Mononuclear cell (primary cell): ENCODE data around the gene PRKCA. TPM values are rescaled to one million over a fixed set of nuclear protein-coding genes. Genes with fewer than 3 reads are reported as not detected.
"Not testable (repeated sequence)": the region's sequence is repeated elsewhere in the genome, so short reads cannot be mapped to it uniquely, and the experiment has no call there.

Experiments used
- H3K27me3 ChIP-seq: 2 replicates; pipeline ENCODE4 v1.6.0; 2011; ENCODE audit warnings: low read length, control low read depth; ENCODE audit not compliant: insufficient read depth
- H3K4me1 ChIP-seq: 2 replicates; pipeline ENCODE4 v1.5.1; 2011; ENCODE audit warnings: mild to moderate bottlenecking, low read length, control low read depth; ENCODE audit not compliant: insufficient read depth
- H3K4me3 ChIP-seq: 2 replicates; pipeline ENCODE4 v1.5.1; 2011; ENCODE audit warnings: mild to moderate bottlenecking, low read length, moderate library complexity
- H3K9me3 ChIP-seq: 2 replicates; pipeline ENCODE4 v1.5.1; 2011; ENCODE audit warnings: low read depth, mild to moderate bottlenecking, control low read depth, low read length
- total RNA-seq: library from RNA; depleted of rRNA; stranded (reverse); fragments of >200 nt; gene quantifications from one replicate; pipeline ENCODE4 v1.2.3, GENCODE V29; 2012

The PRKCA gene
- total RNA-seq, 1 donor, result 35.6 TPM

DNA sequence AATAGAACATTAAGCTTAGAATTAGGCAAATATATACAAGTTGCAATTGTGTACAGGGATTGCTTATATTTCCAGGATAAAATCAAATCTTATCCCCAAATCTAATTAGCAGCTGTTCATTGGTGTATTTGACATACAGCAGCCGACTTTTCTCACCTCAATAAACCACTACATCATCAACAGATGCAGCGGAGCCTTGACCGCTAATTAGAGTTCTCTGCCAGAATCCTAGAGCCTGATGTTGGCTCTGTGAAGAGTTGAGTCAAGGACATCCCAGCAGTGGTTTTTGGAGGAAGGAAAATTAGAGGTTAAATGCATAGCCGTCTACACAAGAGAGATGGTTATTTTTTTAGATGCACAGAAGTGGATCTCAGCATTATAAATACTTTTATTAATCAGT is 310.6 kb downstream of the PRKCA start:
- Histone ChIP-seq H3K4me3 (no peak overlapping the region), H3K27me3 (no peaks in the 10 kb centered on the region), H3K9me3 (peaks cover 12% of the 10 kb centered on the region), H3K4me1 (no peaks in the 10 kb centered on the region)

GRCh38 chr17:66614469-66614868 is 312.1 kb downstream of the PRKCA start:
- H3K9me3 ChIP-seq, result peaks cover 9% of the 10 kb centered on the region
- no peaks in the 10 kb centered on the region for H3K27me3 ChIP-seq
- H3K4me3 ChIP-seq, result no peak overlapping the region
- no peaks in the 10 kb centered on the region for H3K4me1 ChIP-seq

DNA sequence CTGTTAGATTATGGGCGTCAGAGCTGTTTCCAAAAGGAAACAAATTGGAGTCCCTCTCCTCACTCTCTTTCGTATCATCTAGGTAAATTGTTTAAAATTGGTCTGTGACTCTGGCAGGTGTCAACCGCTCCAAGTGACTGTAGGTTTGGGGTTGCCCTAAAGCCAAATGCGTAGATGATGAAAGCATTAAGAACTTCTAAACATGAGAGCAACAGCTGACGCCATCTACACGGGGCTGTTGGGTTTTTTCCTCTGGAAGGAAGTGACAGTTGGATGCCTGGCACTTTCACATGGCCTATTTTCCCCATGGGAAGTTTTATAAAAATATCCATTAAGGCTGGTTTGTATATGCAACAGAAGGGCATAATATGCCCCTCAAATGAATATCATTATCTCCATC is 316.8 kb downstream of the PRKCA start:
- H3K4me1 ChIP-seq, result no peaks in the 10 kb centered on the region
- H3K9me3 ChIP-seq, result no peaks in the 10 kb centered on the region
- H3K27me3 ChIP-seq, result no peaks in the 10 kb centered on the region
- no peak overlapping the region for H3K4me3 ChIP-seq

GRCh38 chr17:66620528-66620927 is 318.1 kb downstream of the PRKCA start:
- H3K4me1 ChIP-seq, result no peaks in the 10 kb centered on the region
- H3K4me3 ChIP-seq, result no peak overlapping the region
- no peaks in the 10 kb centered on the region for H3K9me3 ChIP-seq
- H3K27me3 ChIP-seq, result no peaks in the 10 kb centered on the region

DNA sequence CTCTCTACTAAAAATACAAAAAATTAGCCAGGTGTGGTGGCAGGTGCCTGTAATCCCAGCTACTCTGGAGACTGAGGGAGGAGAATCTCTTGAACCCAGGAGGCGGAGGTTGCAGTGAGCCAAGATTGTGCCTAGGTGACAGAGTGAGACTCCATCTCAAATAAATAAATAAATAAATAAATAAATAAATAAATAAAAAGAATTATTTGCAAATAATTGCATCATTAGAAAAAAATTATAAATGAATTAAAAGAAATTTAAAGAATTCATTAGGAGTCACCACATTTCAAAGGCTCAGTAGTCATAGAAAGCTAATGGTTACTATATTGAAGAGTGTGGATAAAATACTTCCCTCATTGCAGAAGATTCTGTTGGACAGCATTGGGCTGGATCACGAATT is 322.2 kb downstream of the PRKCA start:
- not testable (repeated sequence) for H3K4me1 ChIP-seq, H3K9me3 ChIP-seq, H3K4me3 ChIP-seq, H3K27me3 ChIP-seq

- no peak overlapping the region for H3K4me3 ChIP-seq
- H3K9me3 ChIP-seq, result no peaks in the 10 kb centered on the region
- H3K4me1 ChIP-seq, result no peaks in the 10 kb centered on the region
- H3K27me3 ChIP-seq, result no peaks in the 10 kb centered on the region
Measured at GRCh38 chr17:66625311-66625767, 322.9 kb downstream of the PRKCA start.

DNA sequence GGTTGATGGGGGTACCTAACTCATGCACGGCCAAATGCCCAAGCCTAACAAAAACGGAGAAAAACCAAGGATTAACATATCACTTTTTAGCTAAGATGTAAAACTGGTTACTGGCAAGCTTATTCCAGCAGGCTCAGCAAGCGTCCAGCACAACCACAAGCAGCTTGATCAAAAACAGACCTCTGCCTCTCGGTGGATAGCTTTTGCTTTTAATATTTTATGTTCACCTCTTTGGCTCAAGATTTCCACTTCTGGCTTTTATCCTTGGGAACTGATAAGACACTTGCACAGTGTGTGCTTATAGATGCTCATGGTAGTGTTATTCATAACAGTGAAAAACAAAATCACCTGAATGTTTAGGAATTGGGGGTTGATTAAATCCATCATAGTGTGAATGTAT is 325.6 kb downstream of the PRKCA start:
- Histone ChIP-seq H3K4me3 (no peak overlapping the region), H3K9me3 (no peaks in the 10 kb centered on the region), H3K27me3 (no peaks in the 10 kb centered on the region), H3K4me1 (peaks cover 3% of the 10 kb centered on the region)

- H3K4me3 ChIP-seq, result no peak overlapping the region
- H3K4me1 ChIP-seq, result peaks cover 11% of the 10 kb centered on the region
Measured at GRCh38 chr17:66629762-66630161, 327.3 kb downstream of the PRKCA start.

GRCh38 chr17:66630379-66630778 is 328.0 kb downstream of the PRKCA start:
- H3K4me3 ChIP-seq, result no peak overlapping the region
- peaks cover 11% of the 10 kb centered on the region for H3K4me1 ChIP-seq
- no peaks in the 10 kb centered on the region for H3K27me3 ChIP-seq
- no peaks in the 10 kb centered on the region for H3K9me3 ChIP-seq

More at GRCh38 chr17:66629762-66630161, 327.3 kb downstream of the PRKCA start:
- no peaks in the 10 kb centered on the region for H3K27me3 ChIP-seq
- H3K9me3 ChIP-seq, result no peaks in the 10 kb centered on the region

GRCh38 chr17:66630828-66631472 is 328.5 kb downstream of the PRKCA start:
- no peak overlapping the region for H3K4me3 ChIP-seq
- no peaks in the 10 kb centered on the region for H3K27me3 ChIP-seq
- peaks cover 11% of the 10 kb centered on the region for H3K4me1 ChIP-seq
- no peaks in the 10 kb centered on the region for H3K9me3 ChIP-seq

DNA sequence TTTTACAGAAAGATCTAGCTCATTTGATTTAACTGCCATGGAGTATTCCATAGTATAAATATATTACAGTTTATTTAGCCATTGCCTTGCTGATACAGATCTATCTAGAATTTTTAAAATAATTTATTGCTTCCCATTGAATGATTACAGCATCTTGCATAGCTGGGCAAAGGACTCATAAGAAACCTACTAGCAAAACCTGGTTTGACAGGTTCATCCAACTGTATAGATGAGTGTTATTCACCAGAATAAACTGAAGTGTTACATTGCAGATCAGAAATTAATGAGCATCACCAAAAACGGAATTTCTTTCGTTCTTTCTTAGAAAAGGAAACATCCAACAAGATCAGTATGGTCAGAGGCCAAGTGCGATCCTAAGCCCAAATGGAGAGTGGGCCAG is 330.3 kb downstream of the PRKCA start:
- Histone ChIP-seq H3K9me3 (no peaks in the 10 kb centered on the region), H3K27me3 (no peaks in the 10 kb centered on the region), H3K4me1 (peaks cover 11% of the 10 kb centered on the region), H3K4me3 (no peak overlapping the region)

DNA sequence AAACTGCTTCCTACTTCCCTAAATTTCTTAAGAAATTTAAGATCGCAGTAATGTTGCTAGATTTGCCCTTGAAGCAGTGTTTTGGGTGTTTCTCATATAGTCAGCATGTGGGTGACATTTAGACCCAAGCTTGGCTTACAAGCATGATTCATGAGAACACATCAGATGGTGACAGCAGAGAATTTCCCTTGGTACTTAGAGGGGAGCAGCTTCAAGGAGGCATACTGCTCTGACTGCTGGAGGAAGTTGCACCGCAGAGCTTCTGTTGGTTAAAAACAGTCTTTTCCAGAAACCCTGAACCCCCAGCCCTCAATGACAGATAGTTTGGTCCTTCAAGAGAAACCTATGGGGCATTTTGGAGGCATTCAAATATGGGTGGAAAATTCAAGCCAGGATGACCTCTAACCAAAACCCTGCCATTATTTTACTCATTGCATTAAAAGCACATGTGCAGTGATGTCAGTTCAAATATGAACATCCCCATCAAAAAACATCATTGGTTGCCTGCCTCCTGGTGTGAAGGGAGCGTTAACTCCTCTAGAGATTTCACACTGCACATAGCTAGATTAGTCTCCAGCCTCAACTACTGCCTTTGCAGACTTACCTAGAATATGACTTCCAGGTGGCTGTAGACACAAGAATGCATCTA is 331.0 kb downstream of the PRKCA start:
- no peaks in the 10 kb centered on the region for H3K27me3 ChIP-seq
- H3K4me3 ChIP-seq, result no peak overlapping the region
- peaks cover 11% of the 10 kb centered on the region for H3K4me1 ChIP-seq

DNA sequence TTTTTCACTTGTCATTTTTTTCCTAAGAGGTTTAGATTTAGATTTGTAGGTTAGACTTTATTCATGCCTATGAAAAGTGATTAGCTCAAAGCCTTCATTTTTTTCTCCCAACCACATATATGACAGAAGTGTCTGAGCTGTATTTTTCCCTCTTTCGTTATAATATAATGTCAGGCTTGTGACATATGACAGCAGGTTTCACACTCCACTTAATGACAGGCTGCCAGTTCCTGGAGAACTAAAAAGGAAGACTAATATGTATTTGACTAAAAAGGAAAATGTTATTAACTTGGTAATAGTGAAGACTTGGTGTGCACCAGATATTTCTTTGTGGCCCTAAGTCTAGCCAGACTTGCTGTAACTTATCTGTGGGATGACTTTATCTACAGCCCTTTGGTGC is 331.8 kb downstream of the PRKCA start:
- H3K9me3 ChIP-seq, result no peaks in the 10 kb centered on the region
- peaks cover 11% of the 10 kb centered on the region for H3K4me1 ChIP-seq
- H3K4me3 ChIP-seq, result no peak overlapping the region
- H3K27me3 ChIP-seq, result no peaks in the 10 kb centered on the region

More for the DNA sequence above, 331.0 kb downstream of the PRKCA start:
- H3K9me3 ChIP-seq, result no peaks in the 10 kb centered on the region

DNA sequence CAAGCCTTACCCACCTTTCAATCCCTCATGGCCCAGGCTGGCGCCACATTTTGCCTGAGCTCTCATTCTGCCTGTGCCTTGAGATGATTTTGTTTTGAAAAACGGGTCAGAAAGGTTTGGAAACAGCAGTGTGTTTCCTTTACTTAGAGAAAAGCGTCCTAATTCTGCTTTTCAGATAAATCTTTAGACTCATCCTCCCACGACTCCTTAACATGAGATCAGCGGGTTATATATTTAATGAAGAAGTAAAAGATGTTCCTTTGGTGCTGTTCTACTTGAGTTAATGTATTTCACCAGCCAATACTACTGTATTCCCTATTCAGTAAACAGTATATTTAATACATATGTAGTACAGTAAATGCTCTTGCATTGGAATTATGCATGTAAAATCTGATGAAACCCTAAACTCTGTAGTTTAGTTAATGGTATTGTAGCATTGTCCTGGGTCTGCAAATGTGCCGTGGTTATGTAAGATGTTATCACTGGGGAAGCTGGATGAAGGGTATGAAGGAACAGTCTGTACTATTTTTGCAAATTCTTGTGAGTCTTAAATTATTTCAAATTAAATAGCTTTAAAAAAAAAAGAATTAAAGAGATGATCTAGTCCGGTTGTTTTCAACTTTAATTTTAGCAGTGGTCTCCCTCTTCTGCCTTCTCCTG is 333.1 kb downstream of the PRKCA start:
- no peak overlapping the region for H3K4me3 ChIP-seq
- no peaks in the 10 kb centered on the region for H3K27me3 ChIP-seq
- H3K4me1 ChIP-seq, result peaks cover 11% of the 10 kb centered on the region
- no peaks in the 10 kb centered on the region for H3K9me3 ChIP-seq

DNA sequence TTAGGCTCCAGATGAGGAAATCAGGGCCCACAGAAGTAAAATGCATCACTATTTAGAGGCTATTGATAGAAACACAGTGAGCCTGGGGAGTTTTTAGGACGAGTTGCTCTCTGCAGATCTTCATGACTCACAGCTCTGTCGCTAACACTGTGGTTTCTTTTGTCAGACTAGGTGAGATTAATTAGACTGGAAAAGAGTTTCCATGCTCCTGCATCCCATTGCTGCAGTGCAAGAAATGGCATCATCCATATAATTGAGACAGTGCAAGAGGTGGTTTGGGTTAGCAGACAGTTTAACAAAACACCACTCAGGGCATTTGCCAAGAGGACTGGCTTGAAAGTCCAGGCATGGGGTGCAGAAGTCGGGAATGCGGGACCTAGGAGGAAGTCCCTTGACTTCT is 333.7 kb downstream of the PRKCA start:
- Histone ChIP-seq H3K27me3 (no peaks in the 10 kb centered on the region), H3K4me1 (peaks cover 11% of the 10 kb centered on the region), H3K9me3 (no peaks in the 10 kb centered on the region), H3K4me3 (no peak overlapping the region)
